ENCODE results near the gene CNP.

CNP gene

GRCh38 chr17:41966463-41967140, at the start of gene CNP:
Gene CNP, plus strand, starts transcription at chr17:41966795. Its CDS starts 90 bp downstream, at chr17:41966885.
- TF ChIP-seq CTCF (IDR thresholded peaks at IDR 0.05; ENCODE audit: extremely low read depth, insufficient read depth, missing control alignments) = no peak
- peak; percentile 98 for DNase-seq (ENCODE audit: low spot score)
- in situ Hi-C loops (cut with MboI; ENCODE audit: low pct_unique_long_range_greater_than_20kb, low sequenced_read_pairs, unreplicated experiment) = loop anchor here (10.0 kb wide), 1 partner anchor 138 kb away; no protein-coding TSS in a partner anchor

- in situ Hi-C loops (cut with MboI; ENCODE audit: low pct_unique_long_range_greater_than_20kb, low sequenced_read_pairs, unreplicated experiment) = no loop called here
- TF ChIP-seq CTCF (IDR thresholded peaks at IDR 0.05; ENCODE audit: extremely low read depth, insufficient read depth, missing control alignments) = no peak
- no peak for DNase-seq (ENCODE audit: low spot score)
Measured at GRCh38 chr17:41917192-41917591, 49.4 kb upstream of the CNP start.

GRCh38 chr17:41917679-41918313, 48.8 kb upstream of the CNP start:
- DNase-seq (ENCODE audit: low spot score) = no peak
- in situ Hi-C loops (cut with MboI; ENCODE audit: low pct_unique_long_range_greater_than_20kb, low sequenced_read_pairs, unreplicated experiment) = no loop called here
- TF ChIP-seq CTCF (IDR thresholded peaks at IDR 0.05; ENCODE audit: extremely low read depth, insufficient read depth, missing control alignments) = no peak

- no peak for TF ChIP-seq CTCF (IDR thresholded peaks at IDR 0.05; ENCODE audit: extremely low read depth, insufficient read depth, missing control alignments)
- DNase-seq (ENCODE audit: low spot score) = peak; percentile 100
- in situ Hi-C loops (cut with MboI; ENCODE audit: low pct_unique_long_range_greater_than_20kb, low sequenced_read_pairs, unreplicated experiment) = no loop called here
Measured at GRCh38 chr17:41918314-41919164, 48.1 kb upstream of the CNP start, which contains the start of gene ACLY. Gene ACLY, minus strand, starts transcription at chr17:41918951. Its CDS starts 5,078 bp downstream, at chr17:41913873.

GRCh38 chr17:41919165-41919817, 47.3 kb upstream of the CNP start:
- no peak for TF ChIP-seq CTCF (IDR thresholded peaks at IDR 0.05; ENCODE audit: extremely low read depth, insufficient read depth, missing control alignments)
- DNase-seq (ENCODE audit: low spot score) = no peak
- in situ Hi-C loops (cut with MboI; ENCODE audit: low pct_unique_long_range_greater_than_20kb, low sequenced_read_pairs, unreplicated experiment) = no loop called here
